Ascending aorta (tissue), 2 donors: ENCODE measurements around the gene RANBP1. TPM values are rescaled to one million over a fixed set of nuclear protein-coding genes. Genes with fewer than 3 reads are reported as not detected.

Source experiments
- DNase-seq, 2 donors: peaks; one replicate each; pipeline ENCODE4 v3.0.0-alpha.2; 2019; ENCODE audit warnings: low spot score in 2 of 2
- H3K27ac ChIP-seq, 2 donors: fragments of 200-600 bp; sonication (generic); one replicate each; pipeline ENCODE4 v1.5.1; 2016 to 2017; ENCODE audit warnings: mild to moderate bottlenecking in 1 of 2
- H3K27me3 ChIP-seq: fragments of 200-600 bp; sonication (generic); one replicate; pipeline ENCODE4 v1.5.1; 2017
- H3K36me3 ChIP-seq, 2 donors: fragments of 200-600 bp; sonication (generic); one replicate each; pipeline ENCODE4 v1.5.1; 2016
- H3K4me1 ChIP-seq, 2 donors: fragments of 200-600 bp; sonication (generic); one replicate each; pipeline ENCODE4 v1.5.1; 2016 to 2017; ENCODE audit warnings: mild to moderate bottlenecking in 1 of 2
- H3K4me3 ChIP-seq, 2 donors: fragments of 200-600 bp; sonication (generic); one replicate each; pipeline ENCODE4 v1.5.1; 2016 to 2017; ENCODE audit warnings: mild to moderate bottlenecking in 1 of 2
- H3K9me3 ChIP-seq, 2 donors: fragments of 200-600 bp; sonication (generic); one replicate each; pipeline ENCODE4 v1.5.1; 2016
- intact Hi-C: fragments of 100-400 bp; cut with DNase I; formaldehyde crosslinking; loops from one replicate; pipeline ENCODE4 v1.15.1; 2023
- total RNA-seq: library from RNA; depleted of rRNA; stranded (reverse); fragments of >200 nt; gene quantifications from one replicate; pipeline ENCODE4 v1.1.0, GENCODE V29; 2016
- TF ChIP-seq, protein P1 (sequence below), 3 experiments: fragments of 200-600 bp in 2 of 3; fragments of 450-650 bp in 1 of 3; sonication (generic) in 2 of 3; IDR thresholded peaks; one replicate each; pipeline ENCODE4 v1.5.1; 2016 to 2019; ENCODE audit warnings: antibody characterized with exemption in 3 of 3, mild to moderate bottlenecking in 1 of 3, moderate library complexity in 1 of 3

RANBP1 gene
- total RNA-seq, 1 donor from 2014 or later, result 302 TPM

DNA sequence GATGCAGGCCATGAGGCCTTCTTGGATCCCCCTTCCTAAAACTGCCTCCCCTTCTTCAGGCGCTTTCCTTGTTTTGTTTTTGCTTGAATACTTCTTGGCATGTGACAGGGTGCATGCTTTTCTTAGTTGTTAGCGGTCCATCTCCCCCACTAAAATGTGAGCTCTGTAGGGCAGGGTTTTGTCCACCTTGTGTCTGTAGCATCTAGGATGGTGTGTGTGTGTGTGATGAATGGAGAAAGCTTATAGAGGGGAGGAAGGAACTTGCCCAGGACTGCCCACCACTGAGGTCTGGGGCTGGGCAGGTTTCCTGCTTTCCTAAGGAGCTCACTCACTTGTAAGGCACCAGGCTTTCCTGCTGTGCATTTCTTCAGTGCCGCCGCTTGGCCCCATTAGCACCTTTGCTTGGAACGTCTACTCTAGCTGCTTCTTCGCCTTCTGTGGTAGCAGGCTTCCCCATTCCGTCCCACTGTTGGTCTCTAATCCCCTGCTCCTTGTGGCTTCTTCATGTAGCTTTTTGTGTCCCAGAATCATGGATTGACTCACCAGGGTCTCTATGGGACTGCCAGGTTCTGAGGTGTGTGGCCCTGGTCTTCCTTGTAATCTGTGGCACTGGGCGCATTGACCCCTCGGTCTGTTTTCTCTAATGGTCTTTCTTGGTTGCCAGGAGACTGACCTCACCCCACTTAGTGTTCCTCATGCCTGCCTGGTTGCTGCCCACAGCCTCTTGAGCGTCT lies 32.6 kb upstream of the RANBP1 start:
- no peaks in the 10 kb centered on the region for H3K9me3 ChIP-seq
- no peak overlapping the region for H3K4me3 ChIP-seq
- peaks cover 27 to 28% of the 10 kb centered on the region in 2 donors for H3K36me3 ChIP-seq
- TF ChIP-seq, protein P1, sequence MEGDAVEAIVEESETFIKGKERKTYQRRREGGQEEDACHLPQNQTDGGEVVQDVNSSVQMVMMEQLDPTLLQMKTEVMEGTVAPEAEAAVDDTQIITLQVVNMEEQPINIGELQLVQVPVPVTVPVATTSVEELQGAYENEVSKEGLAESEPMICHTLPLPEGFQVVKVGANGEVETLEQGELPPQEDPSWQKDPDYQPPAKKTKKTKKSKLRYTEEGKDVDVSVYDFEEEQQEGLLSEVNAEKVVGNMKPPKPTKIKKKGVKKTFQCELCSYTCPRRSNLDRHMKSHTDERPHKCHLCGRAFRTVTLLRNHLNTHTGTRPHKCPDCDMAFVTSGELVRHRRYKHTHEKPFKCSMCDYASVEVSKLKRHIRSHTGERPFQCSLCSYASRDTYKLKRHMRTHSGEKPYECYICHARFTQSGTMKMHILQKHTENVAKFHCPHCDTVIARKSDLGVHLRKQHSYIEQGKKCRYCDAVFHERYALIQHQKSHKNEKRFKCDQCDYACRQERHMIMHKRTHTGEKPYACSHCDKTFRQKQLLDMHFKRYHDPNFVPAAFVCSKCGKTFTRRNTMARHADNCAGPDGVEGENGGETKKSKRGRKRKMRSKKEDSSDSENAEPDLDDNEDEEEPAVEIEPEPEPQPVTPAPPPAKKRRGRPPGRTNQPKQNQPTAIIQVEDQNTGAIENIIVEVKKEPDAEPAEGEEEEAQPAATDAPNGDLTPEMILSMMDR (IDR thresholded peaks at IDR 0.05), result no peak
- no peak overlapping the region for H3K27ac ChIP-seq
- no peaks in the 10 kb centered on the region for H3K27me3 ChIP-seq
- no peak for DNase-seq
- peaks cover 12 to 28% of the 10 kb centered on the region in 2 donors for H3K4me1 ChIP-seq
- intact Hi-C loops, result no loop called here

DNA sequence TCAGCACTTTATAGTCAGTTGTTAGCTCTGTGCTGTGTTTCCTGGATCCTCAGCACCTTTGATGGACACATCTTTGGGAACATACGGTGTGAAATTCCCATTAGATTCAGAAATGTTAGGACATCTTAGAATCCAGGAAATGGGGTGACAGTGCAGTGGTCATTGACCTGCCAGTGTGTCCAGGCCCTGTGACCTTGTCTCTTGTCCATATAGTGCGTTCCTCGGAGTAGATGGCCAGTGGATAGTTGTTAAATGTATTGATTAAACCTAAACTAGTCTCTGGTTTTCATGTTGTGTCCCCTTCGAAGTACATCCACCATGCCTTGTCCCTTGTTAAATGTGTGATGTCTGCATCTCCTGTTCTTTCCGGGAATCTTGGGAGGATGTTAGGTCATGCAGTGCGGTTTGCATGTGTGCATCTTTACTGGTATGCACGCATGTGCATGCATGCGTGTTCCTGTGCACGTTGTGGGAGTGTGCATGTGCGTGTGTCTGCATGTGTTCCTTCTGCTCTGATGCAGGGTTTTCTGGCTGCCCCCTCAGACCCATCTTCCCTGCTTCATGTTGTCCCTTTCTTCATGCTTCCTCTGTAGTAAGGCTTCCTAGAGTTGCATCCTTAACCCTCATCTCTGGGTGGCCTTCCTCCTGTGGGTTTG lies 31.9 kb upstream of the RANBP1 start:
- Histone ChIP-seq H3K36me3 (peaks cover 34 to 35% of the 10 kb centered on the region in 2 donors), H3K27me3 (no peaks in the 10 kb centered on the region), H3K4me1 (peaks cover 12 to 28% of the 10 kb centered on the region in 2 donors), H3K27ac (no peak overlapping the region), H3K4me3 (no peak overlapping the region), H3K9me3 (no peaks in the 10 kb centered on the region)
- intact Hi-C loops, result no loop called here
- DNase-seq, result no peak
- TF ChIP-seq, protein P1 (IDR thresholded peaks at IDR 0.05), result no peak

DNA sequence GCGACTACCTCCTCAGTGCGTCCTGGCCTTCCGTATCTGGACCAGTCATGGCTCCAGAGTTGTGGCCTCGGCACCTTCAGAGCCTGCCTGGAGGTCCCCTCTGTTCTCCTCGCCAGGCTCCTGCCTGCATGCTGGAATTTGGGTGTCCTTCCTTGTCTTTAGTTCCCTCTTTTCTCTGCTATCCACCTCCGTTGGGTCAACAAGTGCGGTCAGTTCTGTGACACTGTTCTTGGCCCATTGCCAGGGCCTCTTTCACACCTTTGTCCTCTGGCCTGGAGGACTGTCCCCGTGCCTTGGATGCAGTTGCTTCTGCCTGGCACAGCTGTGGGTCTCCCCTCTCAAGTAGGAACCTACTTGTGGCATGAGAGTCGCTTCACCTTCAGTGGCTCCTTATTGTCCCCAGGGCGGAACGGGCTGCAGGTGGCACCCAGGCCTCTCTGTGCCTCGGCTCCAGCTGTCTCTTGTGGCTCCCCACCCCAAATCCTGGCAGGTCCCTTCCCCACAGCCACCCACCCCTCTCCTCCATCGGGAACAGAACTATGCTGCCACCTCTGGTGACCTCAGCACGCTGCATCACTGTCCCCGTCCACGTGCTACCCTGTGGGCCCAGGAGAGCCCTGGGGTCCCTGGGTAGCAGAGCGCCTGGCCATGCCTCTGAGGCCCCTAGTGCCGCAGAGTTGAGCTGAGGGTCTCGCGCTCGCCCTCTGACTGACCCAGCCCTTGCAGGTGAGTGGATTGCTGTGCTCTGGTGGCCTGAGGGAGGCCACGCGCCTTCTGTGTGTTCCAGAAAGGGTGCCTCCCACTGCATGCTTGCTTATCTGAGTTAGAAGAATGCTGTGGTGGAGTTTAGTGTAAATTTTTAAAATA lies 31.1 kb upstream of the RANBP1 start:
- intact Hi-C loops, result no loop called here
- TF ChIP-seq, protein P1 (IDR thresholded peaks at IDR 0.05), result peak in 1 of 3 experiments; percentile 21
- Histone ChIP-seq H3K27ac (no peak overlapping the region), H3K4me3 (no peak overlapping the region), H3K9me3 (no peaks in the 10 kb centered on the region), H3K36me3 (peaks cover 42% of the 10 kb centered on the region in 2 donors), H3K4me1 (peaks cover 12 to 26% of the 10 kb centered on the region in 2 donors), H3K27me3 (no peaks in the 10 kb centered on the region)
- DNase-seq, result no peak

DNA sequence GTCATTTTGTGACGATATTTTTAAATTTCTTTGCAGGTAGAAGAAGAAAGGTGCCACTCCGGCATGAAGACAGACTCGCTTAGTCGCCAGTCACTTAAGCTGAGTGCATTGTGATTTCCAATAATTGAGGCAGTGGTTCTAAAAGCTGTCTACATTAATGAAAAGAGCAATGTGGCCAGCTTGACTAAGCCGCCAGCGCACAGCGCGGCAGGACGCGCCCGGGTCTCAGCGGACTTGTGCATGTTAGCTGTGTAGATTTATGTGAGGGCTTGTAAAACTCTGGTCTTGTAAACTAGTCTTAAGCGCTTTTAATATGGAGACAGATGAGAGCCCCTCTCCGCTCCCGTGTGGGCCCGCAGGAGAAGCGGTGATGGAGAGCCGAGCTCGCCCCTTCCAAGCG lies 30.3 kb upstream of the RANBP1 start:
- TF ChIP-seq, protein P1 (IDR thresholded peaks at IDR 0.05), result no peak
- peaks cover 12 to 26% of the 10 kb centered on the region in 2 donors for H3K4me1 ChIP-seq
- H3K27me3 ChIP-seq, result no peaks in the 10 kb centered on the region
- H3K4me3 ChIP-seq, result no peak overlapping the region
- no peak for DNase-seq
- H3K9me3 ChIP-seq, result no peaks in the 10 kb centered on the region
- H3K36me3 ChIP-seq, result peaks cover 50 to 51% of the 10 kb centered on the region in 2 donors
- intact Hi-C loops, result no loop called here
- no peak overlapping the region for H3K27ac ChIP-seq

DNA sequence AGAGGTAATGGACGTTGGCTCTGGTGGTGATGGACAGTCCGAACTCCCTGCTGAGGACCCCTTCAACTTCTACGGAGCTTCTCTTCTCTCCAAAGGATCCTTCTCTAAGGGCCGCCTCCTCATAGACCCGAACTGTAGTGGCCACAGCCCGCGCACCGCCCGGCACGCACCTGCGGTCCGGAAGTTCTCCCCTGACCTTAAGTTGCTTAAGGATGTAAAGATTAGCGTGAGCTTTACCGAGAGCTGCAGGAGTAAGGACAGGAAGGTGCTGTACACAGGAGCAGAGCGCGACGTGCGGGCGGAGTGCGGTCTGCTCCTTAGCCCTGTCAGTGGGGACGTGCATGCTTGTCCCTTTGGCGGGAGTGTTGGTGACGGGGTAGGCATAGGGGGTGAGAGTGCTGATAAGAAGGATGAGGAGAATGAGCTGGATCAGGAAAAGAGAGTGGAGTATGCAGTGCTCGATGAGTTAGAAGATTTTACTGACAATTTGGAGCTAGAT lies 29.8 kb upstream of the RANBP1 start:
- DNase-seq, result no peak
- TF ChIP-seq, protein P1 (IDR thresholded peaks at IDR 0.05), result no peak
- no peak overlapping the region for H3K4me3 ChIP-seq
- peaks cover 10 to 22% of the 10 kb centered on the region in 2 donors for H3K4me1 ChIP-seq
- intact Hi-C loops, result no loop called here
- H3K27ac ChIP-seq, result no peak overlapping the region
- H3K9me3 ChIP-seq, result no peaks in the 10 kb centered on the region
- H3K27me3 ChIP-seq, result no peaks in the 10 kb centered on the region
- H3K36me3 ChIP-seq, result peaks cover 55 to 56% of the 10 kb centered on the region in 2 donors
